A549 (cell line): ENCODE measurements around the gene MAP3K2. TPM values are rescaled to one million over a fixed set of nuclear protein-coding genes. Genes with fewer than 3 reads are reported as not detected.

Experiments used
- ATAC-seq, 2 experiments: fragments of 200-7000 bp in 1 of 2; fragments of >200 bp in 1 of 2; cut with Nextera tagmentation in 1 of 2; cut with Tn5 transposase in 1 of 2; 3 replicates each; pipeline versions ENCODE4 v1.8.0 to v1.9.1; 2018 to 2020; ENCODE audit warnings: mild to moderate bottlenecking in 1 of 2, moderate library complexity in 1 of 2
- CTCF ChIA-PET: fragments of 300-600 bp; sonication (Branson Sonifier 250); formaldehyde crosslinking; extraction: SDS; loops from one replicate; lab custom pipeline; 2021; ENCODE audit warnings: antibody characterized with exemption, inconsistent platforms; lab: Yijun Ruan, JAX
- POLR2A ChIA-PET: fragments of 350-600 bp; formaldehyde crosslinking; extraction: SDS; loops from one replicate; lab custom pipeline; 2021; ENCODE audit warnings: antibody characterized with exemption, inconsistent platforms; lab: Yijun Ruan, JAX
- DNase-seq, 2 experiments: peaks; one replicate each; pipeline versions ENCODE4 v3.0.0 to v3.0.0-alpha.2; 2011 to 2016; ENCODE audit warnings: low read depth in 1 of 2, low spot score in 1 of 2
- FAIRE-seq: peaks from 2 replicates; lab custom pipeline; 2011; peaks lifted over from hg19 to GRCh38; lab: Jason Lieb, UNC
- H3K27ac ChIP-seq, 2 experiments: fragments of >200 bp; sonication (Bioruptor Twin); formaldehyde crosslinking; 3 replicates each; pipeline ENCODE4 v1.5.1; 2016 to 2017
- H3K4me1 ChIP-seq: fragments of >200 bp; sonication (Bioruptor Twin); formaldehyde crosslinking; 3 replicates; pipeline ENCODE4 v1.6.1; 2016
- H3K4me2 ChIP-seq: fragments of >200 bp; sonication (Bioruptor Twin); formaldehyde crosslinking; 3 replicates; pipeline ENCODE4 v1.6.1; 2016
- H3K4me3 ChIP-seq: fragments of >200 bp; sonication (Bioruptor Twin); formaldehyde crosslinking; 3 replicates; pipeline ENCODE4 v1.5.1; 2016
- H3K9me3 ChIP-seq: fragments of >200 bp; sonication (Bioruptor Twin); formaldehyde crosslinking; 3 replicates; pipeline ENCODE4 v1.6.1; 2016
- EP300 ChIP-seq, 2 experiments: fragments of >200 bp; sonication (Bioruptor Twin); formaldehyde crosslinking; IDR thresholded peaks; 2 replicates in 1 of 2; 3 replicates in 1 of 2; pipeline ENCODE4 v1.6.1; 2016 to 2017
- FOSB ChIP-seq: fragments of 250-450 bp; sonication (Bioruptor Pico); IDR thresholded peaks from 2 replicates; pipeline ENCODE4 v1.5.0; 2020; ENCODE audit warnings: mild to moderate bottlenecking, moderate library complexity
- FOXS1 ChIP-seq: fragments of 250-450 bp; sonication (Bioruptor Pico); IDR thresholded peaks from 2 replicates; pipeline ENCODE4 v1.5.0; 2020; ENCODE audit warnings: mild to moderate bottlenecking, moderate library complexity
- HDAC2 ChIP-seq: fragments of 200-600 bp; sonication (generic); IDR thresholded peaks from 2 replicates; pipeline ENCODE4 v1.6.1; 2016
- HOXA7 ChIP-seq: fragments of 250-450 bp; sonication (Bioruptor Pico); IDR thresholded peaks from 2 replicates; pipeline ENCODE4 v1.5.0; 2020; ENCODE audit warnings: mild to moderate bottlenecking, moderate library complexity
- HOXB13 ChIP-seq: fragments of 250-450 bp; sonication (Bioruptor Pico); IDR thresholded peaks from 2 replicates; pipeline ENCODE4 v1.5.0; 2020; ENCODE audit warnings: low read depth, mild to moderate bottlenecking, moderate library complexity
- HOXB5 ChIP-seq: fragments of 250-450 bp; sonication (Bioruptor Pico); IDR thresholded peaks from 2 replicates; pipeline ENCODE4 v1.5.0; 2020; ENCODE audit warnings: mild to moderate bottlenecking, moderate library complexity
- JUN ChIP-seq, 2 experiments: fragments of >200 bp; sonication (Bioruptor Twin); formaldehyde crosslinking; IDR thresholded peaks; 2 replicates in 1 of 2; 3 replicates in 1 of 2; pipeline ENCODE4 v1.6.1; 2016 to 2017
- JUNB ChIP-seq: fragments of >200 bp; sonication (Bioruptor Twin); formaldehyde crosslinking; IDR thresholded peaks from 2 replicates; pipeline ENCODE4 v1.6.1; 2016
- KDM1A ChIP-seq: fragments of 200-600 bp; sonication (generic); IDR thresholded peaks from 2 replicates; pipeline ENCODE4 v1.6.1; 2016; ENCODE audit warnings: low read depth, mild to moderate bottlenecking
- KDM5A ChIP-seq: fragments of 200-600 bp; sonication (generic); IDR thresholded peaks from 2 replicates; pipeline ENCODE4 v1.6.1; 2016; ENCODE audit warnings: antibody characterized with exemption, mild to moderate bottlenecking
- MAFK ChIP-seq: fragments of 450-650 bp; IDR thresholded peaks from 2 replicates; pipeline ENCODE4 v1.6.1; 2014; ENCODE audit not compliant: partially characterized antibody
- MYC ChIP-seq: IDR thresholded peaks from 2 replicates; pipeline ENCODE4 v1.6.1; 2012; ENCODE audit warnings: mild to moderate bottlenecking, inconsistent platforms, low read length, improper control_type of control experiment, borderline replicate concordance
- NPAS2 ChIP-seq: fragments of 250-450 bp; sonication (Bioruptor Pico); IDR thresholded peaks from 2 replicates; pipeline ENCODE4 v1.8.0; 2022; ENCODE audit warnings: mild to moderate bottlenecking, moderate library complexity, borderline replicate concordance
- NR3C1 ChIP-seq: fragments of >200 bp; sonication (Bioruptor Twin); formaldehyde crosslinking; IDR thresholded peaks from 3 replicates; pipeline ENCODE4 v1.6.1; 2017
- POLR2A ChIP-seq: IDR thresholded peaks from 2 replicates; pipeline ENCODE4 v1.6.1; 2012; ENCODE audit warnings: mild to moderate bottlenecking, low read length
- RAD21 ChIP-seq, 2 experiments: fragments of >200 bp in 1 of 2; sonication (Bioruptor Twin) in 1 of 2; formaldehyde crosslinking in 1 of 2; IDR thresholded peaks in 1 of 2; conservative IDR thresholded peaks in 1 of 2; 2 replicates in 1 of 2; 3 replicates in 1 of 2; pipeline ENCODE4 v1.6.1; 2012 to 2018; ENCODE audit warnings: inconsistent platforms in 1 of 2
- RARB ChIP-seq: fragments of 250-450 bp; sonication (Bioruptor Pico); IDR thresholded peaks from 2 replicates; pipeline ENCODE4 v1.8.0; 2021; ENCODE audit warnings: mild to moderate bottlenecking, moderate library complexity
- RFX5 ChIP-seq: fragments of 450-650 bp; IDR thresholded peaks from 2 replicates; pipeline ENCODE4 v1.7.1; 2014; ENCODE audit warnings: antibody characterized with exemption, mild to moderate bottlenecking, moderate library complexity
- RNF2 ChIP-seq: fragments of 200-600 bp; sonication (generic); IDR thresholded peaks from 2 replicates; pipeline ENCODE4 v1.6.1; 2016; ENCODE audit warnings: low read depth, mild to moderate bottlenecking, antibody characterized with exemption, moderate library complexity, borderline replicate concordance
- SMC3 ChIP-seq: fragments of >200 bp; sonication (Bioruptor Twin); formaldehyde crosslinking; IDR thresholded peaks from 3 replicates; pipeline ENCODE4 v1.6.1; 2018; ENCODE audit warnings: inconsistent platforms
- ZSCAN20 ChIP-seq: fragments of 250-450 bp; sonication (Bioruptor Pico); IDR thresholded peaks from 2 replicates; pipeline ENCODE4 v1.8.0; 2022; ENCODE audit warnings: mild to moderate bottlenecking, moderate library complexity
- WGBS: methylation state at CpG from one replicate; pipeline ENCODE4 v1.1.6; 2017; ENCODE audit errors: missing lambda C conversion rate; 5-methylcytosine and 5-hydroxymethylcytosine counted together
- polyA plus RNA-seq, 4 experiments: library from polyadenylated mRNA; depleted of rRNA in 3 of 4; stranded (reverse); fragments of >200 nt; fragmentation: RNase III in 1 of 4; extraction: RNeasy Plus Mini Kit Qiagen cat#74134 plus additional on column Dnase treatment in 1 of 4; gene quantifications; 2 replicates in 3 of 4; 3 replicates in 1 of 4; pipeline ENCODE4 v1.2.3, GENCODE V29; 2011 to 2017
- TF ChIP-seq, protein P1 (sequence below): IDR thresholded peaks from 2 replicates; pipeline ENCODE4 v1.6.1; 2012
- TF ChIP-seq, protein P2 (sequence below): fragments of 250-450 bp; sonication (Bioruptor Pico); IDR thresholded peaks from 2 replicates; pipeline ENCODE4 v1.5.0; 2021; ENCODE audit warnings: mild to moderate bottlenecking, moderate library complexity, borderline replicate concordance
- TF ChIP-seq, protein P3 (sequence below): IDR thresholded peaks from 2 replicates; pipeline ENCODE4 v1.6.1; 2012; ENCODE audit warnings: low read depth, borderline replicate concordance
- TF ChIP-seq, protein P4 (sequence below): fragments of 250-450 bp; sonication (Bioruptor Pico); IDR thresholded peaks from 2 replicates; pipeline ENCODE4 v1.5.0; 2020; ENCODE audit warnings: low read depth, mild to moderate bottlenecking, moderate library complexity
- TF ChIP-seq, protein P5 (sequence below): fragments of 200-600 bp; sonication (generic); IDR thresholded peaks from 2 replicates; pipeline ENCODE4 v1.6.1; 2016; ENCODE audit warnings: antibody characterized with exemption, mild to moderate bottlenecking, moderate library complexity

Gene MAP3K2
- polyA plus RNA-seq, 2 of the 4 experiments (the other 2 are of a cell fraction), result 12.3 to 29.7 TPM

DNA sequence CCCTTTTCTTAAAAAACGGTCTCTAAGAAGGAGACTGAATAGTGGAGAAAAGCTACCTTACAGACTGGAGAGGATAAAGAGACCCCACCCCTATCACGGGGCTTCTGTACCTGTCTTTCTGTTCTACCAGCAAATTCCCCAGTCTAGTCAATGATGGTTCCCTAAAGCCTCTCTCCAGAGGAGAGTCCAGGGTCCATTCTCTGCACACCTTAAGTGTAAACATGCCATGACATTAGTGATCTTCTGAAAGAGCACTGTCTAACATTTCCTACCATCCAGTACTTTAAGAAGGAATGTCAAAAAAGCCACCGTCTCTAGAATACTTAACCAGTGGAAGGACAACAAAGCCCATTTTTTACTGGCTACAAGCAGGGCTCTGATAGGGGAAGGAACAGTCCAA lies 76.8 kb downstream of the MAP3K2 start:
- ChIA-PET POLR2A (no interaction called here), CTCF (interaction anchor here (1.4 to 2.1 kb wide), 2 partner anchors 9 to 168 kb away, joined by 4 to 6 read pairs; no protein-coding TSS in a partner anchor)
- no peak for TF ChIP-seq HOXA7 (CRISPR knock-in tag)
- no peak for TF ChIP-seq MAFK
- TF ChIP-seq, protein P1, sequence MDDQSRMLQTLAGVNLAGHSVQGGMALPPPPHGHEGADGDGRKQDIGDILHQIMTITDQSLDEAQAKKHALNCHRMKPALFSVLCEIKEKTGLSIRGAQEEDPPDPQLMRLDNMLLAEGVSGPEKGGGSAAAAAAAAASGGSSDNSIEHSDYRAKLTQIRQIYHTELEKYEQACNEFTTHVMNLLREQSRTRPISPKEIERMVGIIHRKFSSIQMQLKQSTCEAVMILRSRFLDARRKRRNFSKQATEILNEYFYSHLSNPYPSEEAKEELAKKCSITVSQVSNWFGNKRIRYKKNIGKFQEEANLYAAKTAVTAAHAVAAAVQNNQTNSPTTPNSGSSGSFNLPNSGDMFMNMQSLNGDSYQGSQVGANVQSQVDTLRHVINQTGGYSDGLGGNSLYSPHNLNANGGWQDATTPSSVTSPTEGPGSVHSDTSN, result no peak
- no peak for TF ChIP-seq HOXB5 (CRISPR knock-in tag)
- TF ChIP-seq, protein P2, sequence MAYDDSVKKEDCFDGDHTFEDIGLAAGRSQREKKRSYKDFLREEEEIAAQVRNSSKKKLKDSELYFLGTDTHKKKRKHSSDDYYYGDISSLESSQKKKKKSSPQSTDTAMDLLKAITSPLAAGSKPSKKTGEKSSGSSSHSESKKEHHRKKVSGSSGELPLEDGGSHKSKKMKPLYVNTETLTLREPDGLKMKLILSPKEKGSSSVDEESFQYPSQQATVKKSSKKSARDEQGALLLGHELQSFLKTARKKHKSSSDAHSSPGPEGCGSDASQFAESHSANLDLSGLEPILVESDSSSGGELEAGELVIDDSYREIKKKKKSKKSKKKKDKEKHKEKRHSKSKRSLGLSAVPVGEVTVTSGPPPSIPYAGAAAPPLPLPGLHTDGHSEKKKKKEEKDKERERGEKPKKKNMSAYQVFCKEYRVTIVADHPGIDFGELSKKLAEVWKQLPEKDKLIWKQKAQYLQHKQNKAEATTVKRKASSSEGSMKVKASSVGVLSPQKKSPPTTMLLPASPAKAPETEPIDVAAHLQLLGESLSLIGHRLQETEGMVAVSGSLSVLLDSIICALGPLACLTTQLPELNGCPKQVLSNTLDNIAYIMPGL (CRISPR knock-in tag), result no peak
- TF ChIP-seq FOSB (CRISPR knock-in tag), result no peak
- TF ChIP-seq EP300 (IDR thresholded peaks at IDR 0.05), result no peak
- TF ChIP-seq, protein P3, sequence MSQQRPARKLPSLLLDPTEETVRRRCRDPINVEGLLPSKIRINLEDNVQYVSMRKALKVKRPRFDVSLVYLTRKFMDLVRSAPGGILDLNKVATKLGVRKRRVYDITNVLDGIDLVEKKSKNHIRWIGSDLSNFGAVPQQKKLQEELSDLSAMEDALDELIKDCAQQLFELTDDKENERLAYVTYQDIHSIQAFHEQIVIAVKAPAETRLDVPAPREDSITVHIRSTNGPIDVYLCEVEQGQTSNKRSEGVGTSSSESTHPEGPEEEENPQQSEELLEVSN, result no peak
- TF ChIP-seq RFX5, result no peak
- TF ChIP-seq ZSCAN20 (CRISPR knock-in tag), result no peak
- TF ChIP-seq KDM5A, result no peak
- TF ChIP-seq JUN (IDR thresholded peaks at IDR 0.05), result no peak
- no peak for TF ChIP-seq HOXB13 (CRISPR knock-in tag)
- TF ChIP-seq RNF2, result no peak
- TF ChIP-seq, protein P4, sequence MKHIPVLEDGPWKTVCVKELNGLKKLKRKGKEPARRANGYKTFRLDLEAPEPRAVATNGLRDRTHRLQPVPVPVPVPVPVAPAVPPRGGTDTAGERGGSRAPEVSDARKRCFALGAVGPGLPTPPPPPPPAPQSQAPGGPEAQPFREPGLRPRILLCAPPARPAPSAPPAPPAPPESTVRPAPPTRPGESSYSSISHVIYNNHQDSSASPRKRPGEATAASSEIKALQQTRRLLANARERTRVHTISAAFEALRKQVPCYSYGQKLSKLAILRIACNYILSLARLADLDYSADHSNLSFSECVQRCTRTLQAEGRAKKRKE (CRISPR knock-in tag), result no peak
- TF ChIP-seq RAD21 (conservative IDR thresholded peaks at IDR 0.05 in 1 of 2, IDR thresholded peaks at IDR 0.05 in 1 of 2), result no peak
- no peak for DNase-seq
- no peak overlapping the region for H3K27ac ChIP-seq
- FAIRE-seq, result no peak
- H3K4me3 ChIP-seq, result no peak overlapping the region
- H3K4me1 ChIP-seq, result no peaks in the 10 kb centered on the region
- WGBS, result 91% methylated on average over 3 of the region's 3 CpGs
- no peaks in the 10 kb centered on the region for H3K9me3 ChIP-seq
- no peak overlapping the region for H3K4me2 ChIP-seq
- ATAC-seq, result no peak

DNA sequence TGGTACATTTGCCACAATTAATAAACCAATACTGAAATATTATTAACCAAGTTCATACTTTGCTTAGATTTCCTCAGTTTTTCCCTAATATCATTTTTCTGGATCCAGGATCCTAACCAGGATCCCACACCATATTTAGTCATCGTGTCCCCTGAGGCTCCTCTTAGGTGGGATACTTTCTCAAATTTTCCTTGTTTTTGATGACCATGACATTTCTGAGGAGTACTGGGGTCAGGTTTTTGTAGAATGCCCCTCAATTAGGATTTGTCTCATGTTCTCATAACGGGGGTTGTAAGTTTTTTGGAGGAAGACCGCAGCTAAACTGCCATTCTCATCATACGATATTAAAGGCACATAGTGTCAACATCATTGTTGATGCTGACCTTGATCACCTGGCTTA lies 78.3 kb downstream of the MAP3K2 start:
- WGBS, result 84% methylated on average over 4 of the region's 4 CpGs
- POLR2A ChIA-PET, result interaction anchor here (1.4 kb wide), 1 partner anchor 15 kb away, joined by 6 read pairs; the partner anchor contains the start of gene ERCC3
- CTCF ChIA-PET, result interaction anchor here (0.9 to 1.6 kb wide), 4 partner anchors 10 to 170 kb away, joined by 3 to 9 read pairs (median 4); no protein-coding TSS in a partner anchor
- Histone ChIP-seq H3K9me3 (no peaks in the 10 kb centered on the region), H3K4me2 (no peak overlapping the region), H3K27ac (no peak overlapping the region), H3K4me3 (no peak overlapping the region), H3K4me1 (no peaks in the 10 kb centered on the region)
- TF ChIP-seq NR3C1, result no peak
- peak; percentile 49 for TF ChIP-seq MAFK
- no peak for FAIRE-seq
- no peak for ATAC-seq
- no peak for DNase-seq

DNA sequence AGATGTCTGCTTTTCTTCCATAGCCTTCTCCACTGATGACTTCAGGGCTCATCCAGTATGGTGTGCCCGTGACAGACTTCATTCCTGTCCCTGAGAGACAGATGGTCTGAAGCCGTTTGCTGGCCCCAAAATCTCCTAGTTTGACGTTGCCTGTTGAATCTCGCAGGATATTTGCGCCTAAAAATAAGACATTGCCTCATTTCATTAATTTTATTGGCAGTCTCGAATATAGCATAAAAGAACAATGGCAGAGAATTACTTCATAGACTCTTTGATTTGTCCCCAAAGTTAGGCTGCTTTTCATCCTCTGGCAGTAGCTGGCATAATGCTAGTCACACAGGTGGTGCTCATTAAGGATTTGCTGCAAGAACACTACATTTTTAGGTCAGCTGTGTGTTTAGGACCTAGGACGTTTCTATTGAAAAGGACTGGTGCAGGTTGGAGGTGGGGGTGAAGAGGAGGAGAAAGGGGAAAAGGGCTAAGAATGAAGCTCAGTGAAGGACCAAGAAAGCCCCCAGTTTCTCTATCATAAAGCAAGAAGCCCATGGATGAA lies 79.1 kb downstream of the MAP3K2 start:
- DNase-seq, result no peak
- Histone ChIP-seq H3K4me2 (no peak overlapping the region), H3K9me3 (no peaks in the 10 kb centered on the region), H3K4me3 (no peak overlapping the region), H3K4me1 (no peaks in the 10 kb centered on the region), H3K27ac (no peak overlapping the region)
- no peak for ATAC-seq
- FAIRE-seq, result no peak
- ChIA-PET CTCF (interaction anchor here (0.9 to 1.6 kb wide), 4 partner anchors 9 to 171 kb away, joined by 3 to 9 read pairs (median 4); no protein-coding TSS in a partner anchor), POLR2A (interaction anchor here (1.4 kb wide), 1 partner anchor 15 kb away, joined by 6 read pairs; the partner anchor contains the start of gene ERCC3)
- WGBS, result 92% methylated on average over 7 of the region's 7 CpGs
- TF ChIP-seq POLR2A (no peak), SMC3 (no peak), MYC (no peak), HDAC2 (no peak), JUNB (no peak), KDM1A (no peak), RARB (CRISPR knock-in tag) (no peak), NPAS2 (no peak), FOXS1 (CRISPR knock-in tag) (no peak)
- TF ChIP-seq, protein P5, sequence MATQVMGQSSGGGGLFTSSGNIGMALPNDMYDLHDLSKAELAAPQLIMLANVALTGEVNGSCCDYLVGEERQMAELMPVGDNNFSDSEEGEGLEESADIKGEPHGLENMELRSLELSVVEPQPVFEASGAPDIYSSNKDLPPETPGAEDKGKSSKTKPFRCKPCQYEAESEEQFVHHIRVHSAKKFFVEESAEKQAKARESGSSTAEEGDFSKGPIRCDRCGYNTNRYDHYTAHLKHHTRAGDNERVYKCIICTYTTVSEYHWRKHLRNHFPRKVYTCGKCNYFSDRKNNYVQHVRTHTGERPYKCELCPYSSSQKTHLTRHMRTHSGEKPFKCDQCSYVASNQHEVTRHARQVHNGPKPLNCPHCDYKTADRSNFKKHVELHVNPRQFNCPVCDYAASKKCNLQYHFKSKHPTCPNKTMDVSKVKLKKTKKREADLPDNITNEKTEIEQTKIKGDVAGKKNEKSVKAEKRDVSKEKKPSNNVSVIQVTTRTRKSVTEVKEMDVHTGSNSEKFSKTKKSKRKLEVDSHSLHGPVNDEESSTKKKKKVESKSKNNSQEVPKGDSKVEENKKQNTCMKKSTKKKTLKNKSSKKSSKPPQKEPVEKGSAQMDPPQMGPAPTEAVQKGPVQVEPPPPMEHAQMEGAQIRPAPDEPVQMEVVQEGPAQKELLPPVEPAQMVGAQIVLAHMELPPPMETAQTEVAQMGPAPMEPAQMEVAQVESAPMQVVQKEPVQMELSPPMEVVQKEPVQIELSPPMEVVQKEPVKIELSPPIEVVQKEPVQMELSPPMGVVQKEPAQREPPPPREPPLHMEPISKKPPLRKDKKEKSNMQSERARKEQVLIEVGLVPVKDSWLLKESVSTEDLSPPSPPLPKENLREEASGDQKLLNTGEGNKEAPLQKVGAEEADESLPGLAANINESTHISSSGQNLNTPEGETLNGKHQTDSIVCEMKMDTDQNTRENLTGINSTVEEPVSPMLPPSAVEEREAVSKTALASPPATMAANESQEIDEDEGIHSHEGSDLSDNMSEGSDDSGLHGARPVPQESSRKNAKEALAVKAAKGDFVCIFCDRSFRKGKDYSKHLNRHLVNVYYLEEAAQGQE, result no peak
